ENCODE results near the gene TSPOAP1.

DNA sequence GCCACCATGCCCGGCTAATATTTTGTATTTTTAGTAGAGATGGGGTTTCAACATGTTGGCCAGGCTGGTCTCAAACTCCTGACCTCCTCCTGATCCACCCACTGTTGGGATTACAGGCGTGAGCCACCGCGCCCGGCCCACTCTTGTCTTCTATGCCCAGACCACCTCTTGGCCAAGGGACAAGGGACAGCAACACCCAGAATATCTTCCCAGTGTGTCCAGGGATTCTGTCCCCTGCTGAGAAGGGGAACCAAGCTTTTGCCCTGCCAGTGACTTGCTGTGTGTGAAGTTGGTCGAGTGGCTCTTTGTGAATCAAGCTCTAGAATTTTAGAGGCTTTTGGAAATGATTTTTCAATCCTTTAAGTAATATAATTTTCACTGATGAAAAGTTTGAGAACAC is 46.2 kb downstream of the TSPOAP1 start:
- TF ChIP-seq, protein P1, sequence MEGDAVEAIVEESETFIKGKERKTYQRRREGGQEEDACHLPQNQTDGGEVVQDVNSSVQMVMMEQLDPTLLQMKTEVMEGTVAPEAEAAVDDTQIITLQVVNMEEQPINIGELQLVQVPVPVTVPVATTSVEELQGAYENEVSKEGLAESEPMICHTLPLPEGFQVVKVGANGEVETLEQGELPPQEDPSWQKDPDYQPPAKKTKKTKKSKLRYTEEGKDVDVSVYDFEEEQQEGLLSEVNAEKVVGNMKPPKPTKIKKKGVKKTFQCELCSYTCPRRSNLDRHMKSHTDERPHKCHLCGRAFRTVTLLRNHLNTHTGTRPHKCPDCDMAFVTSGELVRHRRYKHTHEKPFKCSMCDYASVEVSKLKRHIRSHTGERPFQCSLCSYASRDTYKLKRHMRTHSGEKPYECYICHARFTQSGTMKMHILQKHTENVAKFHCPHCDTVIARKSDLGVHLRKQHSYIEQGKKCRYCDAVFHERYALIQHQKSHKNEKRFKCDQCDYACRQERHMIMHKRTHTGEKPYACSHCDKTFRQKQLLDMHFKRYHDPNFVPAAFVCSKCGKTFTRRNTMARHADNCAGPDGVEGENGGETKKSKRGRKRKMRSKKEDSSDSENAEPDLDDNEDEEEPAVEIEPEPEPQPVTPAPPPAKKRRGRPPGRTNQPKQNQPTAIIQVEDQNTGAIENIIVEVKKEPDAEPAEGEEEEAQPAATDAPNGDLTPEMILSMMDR (IDR thresholded peaks at IDR 0.05) = no peak
- no peak for TF ChIP-seq POLR2A (IDR thresholded peaks at IDR 0.05)

Data from testis (tissue), 2 donors.